Esophagus squamous epithelium (tissue), 4 donors: ENCODE results near the gene NUDCD3.

Experiments
- POLR2A ChIP-seq, 4 donors: fragments of 450-650 bp; IDR thresholded peaks; one replicate each; pipeline ENCODE4 v1.6.1; 2017; ENCODE audit warnings: antibody characterized with exemption in 4 of 4, mild to moderate bottlenecking in 4 of 4, moderate library complexity in 3 of 4
- TF ChIP-seq, protein P1 (sequence below), 6 experiments: fragments of 450-650 bp in 4 of 6; fragments of 200-600 bp in 2 of 6; sonication (generic) in 2 of 6; IDR thresholded peaks; one replicate each; pipeline ENCODE4 v1.5.1; 2016 to 2019; ENCODE audit warnings: antibody characterized with exemption in 6 of 6, mild to moderate bottlenecking in 4 of 6, moderate library complexity in 4 of 6

DNA sequence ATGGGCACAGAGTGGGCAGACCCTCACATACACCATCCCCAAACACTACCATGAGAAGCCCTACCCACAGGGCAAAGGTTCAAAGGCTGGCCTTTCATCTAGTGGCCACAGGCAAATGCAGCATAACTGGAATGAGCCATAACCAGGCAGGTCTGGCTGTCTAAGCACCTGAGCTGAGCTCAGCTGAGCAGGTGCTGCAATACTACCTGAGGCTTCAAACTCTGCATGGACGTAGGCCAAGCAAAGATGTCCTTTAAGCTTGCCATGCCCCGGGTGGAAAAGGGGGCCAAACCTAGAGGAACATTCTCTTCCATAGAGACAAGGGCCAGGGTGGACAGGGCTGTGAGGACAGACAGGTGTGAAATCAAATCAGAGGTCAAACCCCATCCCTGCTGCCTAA lies 99.8 kb downstream of the NUDCD3 start:
- TF ChIP-seq POLR2A (IDR thresholded peaks at IDR 0.05): no peak
- TF ChIP-seq, protein P1, sequence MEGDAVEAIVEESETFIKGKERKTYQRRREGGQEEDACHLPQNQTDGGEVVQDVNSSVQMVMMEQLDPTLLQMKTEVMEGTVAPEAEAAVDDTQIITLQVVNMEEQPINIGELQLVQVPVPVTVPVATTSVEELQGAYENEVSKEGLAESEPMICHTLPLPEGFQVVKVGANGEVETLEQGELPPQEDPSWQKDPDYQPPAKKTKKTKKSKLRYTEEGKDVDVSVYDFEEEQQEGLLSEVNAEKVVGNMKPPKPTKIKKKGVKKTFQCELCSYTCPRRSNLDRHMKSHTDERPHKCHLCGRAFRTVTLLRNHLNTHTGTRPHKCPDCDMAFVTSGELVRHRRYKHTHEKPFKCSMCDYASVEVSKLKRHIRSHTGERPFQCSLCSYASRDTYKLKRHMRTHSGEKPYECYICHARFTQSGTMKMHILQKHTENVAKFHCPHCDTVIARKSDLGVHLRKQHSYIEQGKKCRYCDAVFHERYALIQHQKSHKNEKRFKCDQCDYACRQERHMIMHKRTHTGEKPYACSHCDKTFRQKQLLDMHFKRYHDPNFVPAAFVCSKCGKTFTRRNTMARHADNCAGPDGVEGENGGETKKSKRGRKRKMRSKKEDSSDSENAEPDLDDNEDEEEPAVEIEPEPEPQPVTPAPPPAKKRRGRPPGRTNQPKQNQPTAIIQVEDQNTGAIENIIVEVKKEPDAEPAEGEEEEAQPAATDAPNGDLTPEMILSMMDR (IDR thresholded peaks at IDR 0.05): no peak
